Activated CD8-positive, alpha-beta T cell treated with anti-CD3 and anti-CD28 coated beads for 36 hours (primary cell): ENCODE measurements around the gene SFSWAP. TPM values are rescaled to one million over a fixed set of nuclear protein-coding genes. Genes with fewer than 3 reads are reported as not detected.

Experiments
- ATAC-seq: fragments of 200-7000 bp; cut with Tn5 transposase; one replicate; pipeline ENCODE4 v1.10.0; 2021; ENCODE audit warnings: mild to moderate bottlenecking, moderate library complexity
- CTCF ChIA-PET: fragments of 350-600 bp; sonication (Branson Sonifier 250); formaldehyde crosslinking; loops from one replicate; lab custom pipeline; 2021; ENCODE audit warnings: antibody characterized with exemption; lab: Charles Lee
- POLR2A ChIA-PET: fragments of 350-600 bp; sonication (Branson Sonifier 250); formaldehyde crosslinking; loops from one replicate; lab custom pipeline; 2021; ENCODE audit warnings: antibody characterized with exemption; lab: Charles Lee
- DNase-seq: peaks from one replicate; pipeline ENCODE4 v3.0.0-alpha.2; 2020
- H3K27ac Mint-ChIP-seq: one replicate; pipeline ENCODE4 v1.8.0; 2021; ENCODE audit warnings: mild to moderate bottlenecking, mixed read lengths
- H3K27me3 Mint-ChIP-seq: one replicate; pipeline ENCODE4 v1.8.0; 2021; ENCODE audit warnings: mixed read lengths
- H3K36me3 Mint-ChIP-seq: one replicate; pipeline ENCODE4 v1.8.0; 2021; ENCODE audit warnings: low read depth, mixed read lengths
- H3K4me1 Mint-ChIP-seq: one replicate; pipeline ENCODE4 v1.8.0; 2021; ENCODE audit warnings: low read depth, mixed read lengths
- H3K4me3 Mint-ChIP-seq: one replicate; pipeline ENCODE4 v1.8.0; 2021; ENCODE audit warnings: mild to moderate bottlenecking, moderate library complexity, mixed read lengths
- H3K9me3 Mint-ChIP-seq: one replicate; pipeline ENCODE4 v1.8.0; 2021; ENCODE audit warnings: mixed read lengths
- CTCF ChIP-seq: fragments of 200-600 bp; IDR thresholded peaks from one replicate; pipeline ENCODE4 v1.8.0; 2022; ENCODE audit warnings: antibody characterized with exemption, mild to moderate bottlenecking
- intact Hi-C: fragments of 100-400 bp; cut with micrococcal nuclease; formaldehyde crosslinking; loops from one replicate; pipeline ENCODE4 v1.10.0; 2022
- total RNA-seq, 2 experiments: library from RNA; stranded (reverse); gene quantifications; one replicate each; pipeline ENCODE4 v1.2.3, GENCODE V29; 2021

The SFSWAP gene
- total RNA-seq, 2 experiments from 2014 or later = 47.6 to 49.3 TPM

GRCh38 chr12:131714759-131715158 lies 3.9 kb downstream of the SFSWAP start:
- ATAC-seq = no peak
- no peak overlapping the region for H3K27ac Mint-ChIP-seq
- H3K9me3 Mint-ChIP-seq = peaks cover under 1% of the 10 kb centered on the region

GRCh38 chr12:131716282-131716681 lies 5.4 kb downstream of the SFSWAP start:
- Mint-ChIP-seq H3K27ac (no peak overlapping the region), H3K9me3 (no peaks in the 10 kb centered on the region), H3K4me1 (peaks cover 15% of the 10 kb centered on the region), H3K27me3 (no peaks in the 10 kb centered on the region), H3K4me3 (no peak overlapping the region), H3K36me3 (peaks cover 54% of the 10 kb centered on the region)
- intact Hi-C loops = no loop called here
- ChIA-PET CTCF (interaction anchor here (1.2 to 1.7 kb wide), 3 partner anchors 10 to 68 kb away, joined by 3 to 4 read pairs (median 4); no protein-coding TSS in a partner anchor), POLR2A (interaction anchor here (1.4 kb wide), 1 partner anchor 13 kb away, joined by 4 read pairs; no protein-coding TSS in a partner anchor)
- ATAC-seq = no peak
- TF ChIP-seq CTCF = no peak
- DNase-seq = no peak

More at GRCh38 chr12:131714759-131715158, 3.9 kb downstream of the SFSWAP start:
- Mint-ChIP-seq H3K4me3 (no peak overlapping the region), H3K36me3 (peaks cover 45% of the 10 kb centered on the region), H3K4me1 (peaks cover 19% of the 10 kb centered on the region), H3K27me3 (no peaks in the 10 kb centered on the region)
- ChIA-PET POLR2A (interaction anchor here (1.4 kb wide), 1 partner anchor 14 kb away, joined by 4 read pairs; no protein-coding TSS in a partner anchor), CTCF (interaction anchor here (1.1 kb wide), 1 partner anchor 23 kb away, joined by 3 read pairs; no protein-coding TSS in a partner anchor)
- intact Hi-C loops = no loop called here
- no peak for DNase-seq
- no peak for TF ChIP-seq CTCF

- Mint-ChIP-seq H3K27me3 (no peaks in the 10 kb centered on the region), H3K9me3 (no peaks in the 10 kb centered on the region), H3K36me3 (peaks cover 53% of the 10 kb centered on the region), H3K4me3 (no peak overlapping the region), H3K4me1 (peaks cover 9% of the 10 kb centered on the region), H3K27ac (no peak overlapping the region)
- DNase-seq (no peak), ATAC-seq (no peak)
- ChIA-PET CTCF (interaction anchor here (1.3 kb wide), 1 partner anchor 150 kb away, joined by 3 read pairs; no protein-coding TSS in a partner anchor), POLR2A (interaction anchor here (1.6 kb wide), 1 partner anchor 10 kb away, joined by 7 read pairs; the partner anchor contains the start of gene SFSWAP)
- intact Hi-C loops = no loop called here
- no peak for TF ChIP-seq CTCF
Measured at GRCh38 chr12:131720241-131720640, 9.4 kb downstream of the SFSWAP start.

- no peak for TF ChIP-seq CTCF
- ATAC-seq (no peak), DNase-seq (no peak)
- Mint-ChIP-seq H3K4me3 (no peak overlapping the region), H3K36me3 (peaks cover 52% of the 10 kb centered on the region), H3K9me3 (no peaks in the 10 kb centered on the region), H3K27me3 (no peaks in the 10 kb centered on the region), H3K27ac (peak overlapping the region; percentile 37), H3K4me1 (peaks cover 9% of the 10 kb centered on the region)
- POLR2A ChIA-PET = no interaction called here
- intact Hi-C loops = no loop called here
- CTCF ChIA-PET = no interaction called here
Measured at GRCh38 chr12:131720921-131721320, 10.0 kb downstream of the SFSWAP start.

GRCh38 chr12:131721548-131721947 lies 10.7 kb downstream of the SFSWAP start:
- no peaks in the 10 kb centered on the region for H3K27me3 Mint-ChIP-seq
- no peak overlapping the region for H3K4me3 Mint-ChIP-seq
- H3K9me3 Mint-ChIP-seq = no peaks in the 10 kb centered on the region
- ATAC-seq (no peak), DNase-seq (no peak)
- intact Hi-C loops = no loop called here
- H3K4me1 Mint-ChIP-seq = peaks cover 9% of the 10 kb centered on the region
- H3K27ac Mint-ChIP-seq = peak overlapping the region; percentile 11
- H3K36me3 Mint-ChIP-seq = peaks cover 46% of the 10 kb centered on the region
- POLR2A ChIA-PET = no interaction called here
- no peak for TF ChIP-seq CTCF
- CTCF ChIA-PET = no interaction called here
